ENCODE data around the gene RNF141. TPM values are rescaled to one million over a fixed set of nuclear protein-coding genes. Genes with fewer than 3 reads are reported as not detected.

RNF141 gene
- total and polyA plus RNA-seq, 9 donors = 8.1 to 30.0 (median 16.6) TPM

- H3K27me3 ChIP-seq = no peaks in the 10 kb centered on the region
- no peaks in the 10 kb centered on the region for H3K9me3 ChIP-seq
- no peak for DNase-seq
- TF ChIP-seq CTCF (IDR thresholded peaks at IDR 0.05) (no peak), EP300 (IDR thresholded peaks at IDR 0.05) (no peak), POLR2A (IDR thresholded peaks at IDR 0.05) (no peak)
- no peaks in the 10 kb centered on the region for H3K36me3 ChIP-seq
- H3K4me3 ChIP-seq = no peak overlapping the region
- intact Hi-C loops (cut with DNase I) = loop anchor here in 1 of 4 donors (10.0 kb wide), 1 partner anchor 1868 kb away; no protein-coding TSS in a partner anchor
- 72 to 74% (median 73%) methylated on average over 6 of the region's 6 CpGs for WGBS, 3 donors
- H3K27ac ChIP-seq = no peak overlapping the region
- no peaks in the 10 kb centered on the region for H3K4me1 ChIP-seq (ENCODE audit: insufficient read depth)
Measured at GRCh38 chr11:10526974-10527918, 13.7 kb downstream of the RNF141 start.

- no peak for TF ChIP-seq EP300 (IDR thresholded peaks at IDR 0.05)
- TF ChIP-seq POLR2A (IDR thresholded peaks at IDR 0.05) = no peak
- no peak for TF ChIP-seq CTCF (IDR thresholded peaks at IDR 0.05)
- H3K27ac ChIP-seq = no peak overlapping the region
- no peaks in the 10 kb centered on the region for H3K4me1 ChIP-seq (ENCODE audit: insufficient read depth)
- no peaks in the 10 kb centered on the region for H3K9me3 ChIP-seq
- WGBS, 3 donors = 73 to 86% (median 80%) methylated on average over 1 of the region's 1 CpG
- no peaks in the 10 kb centered on the region for H3K27me3 ChIP-seq
- H3K4me3 ChIP-seq = no peak overlapping the region
- no peak for DNase-seq
- H3K36me3 ChIP-seq = no peaks in the 10 kb centered on the region
- intact Hi-C loops (cut with DNase I) = loop anchor here in 1 of 4 donors (10.0 kb wide), 1 partner anchor 1870 kb away; no protein-coding TSS in a partner anchor
Measured at GRCh38 chr11:10524471-10524870, 16.5 kb downstream of the RNF141 start.

- H3K27ac ChIP-seq = no peak overlapping the region
- no peak for DNase-seq
- TF ChIP-seq CTCF (IDR thresholded peaks at IDR 0.05) (no peak), POLR2A (IDR thresholded peaks at IDR 0.05) (no peak), EP300 (IDR thresholded peaks at IDR 0.05) (no peak)
- H3K4me1 ChIP-seq (ENCODE audit: insufficient read depth) = no peaks in the 10 kb centered on the region
- no peaks in the 10 kb centered on the region for H3K27me3 ChIP-seq
- intact Hi-C loops (cut with DNase I) = loop anchor here in 1 of 4 donors (10.0 kb wide), 1 partner anchor 1872 kb away; no protein-coding TSS in a partner anchor
- 22 to 47% (median 24%) methylated on average over 2 of the region's 2 CpGs for WGBS, 3 donors
- H3K4me3 ChIP-seq = no peak overlapping the region
- H3K9me3 ChIP-seq = no peaks in the 10 kb centered on the region
- no peaks in the 10 kb centered on the region for H3K36me3 ChIP-seq
Measured at GRCh38 chr11:10522921-10523320, 18.1 kb downstream of the RNF141 start.

DNA sequence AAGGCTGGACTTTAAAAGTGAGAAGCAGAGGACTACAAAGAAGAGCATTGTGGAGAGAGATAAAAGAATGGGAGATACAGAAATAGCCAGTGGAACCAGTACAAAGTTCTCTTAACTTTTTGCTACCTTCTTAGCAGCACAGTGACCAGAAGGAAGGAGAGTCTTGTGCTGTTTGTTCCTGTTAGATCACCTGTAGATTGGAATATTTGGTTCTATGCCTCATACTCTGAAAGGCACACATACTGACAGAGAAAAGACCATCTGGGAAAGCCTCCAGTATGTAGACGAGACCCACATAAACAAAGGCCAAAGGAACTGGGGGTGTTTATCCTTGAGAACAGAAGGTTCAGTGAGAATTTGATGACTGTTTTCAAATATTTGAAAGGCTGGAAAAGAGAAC, 18.7 kb downstream of the RNF141 start:
- Histone ChIP-seq H3K4me3 (no peak overlapping the region), H3K9me3 (no peaks in the 10 kb centered on the region), H3K4me1 (ENCODE audit: insufficient read depth) (no peaks in the 10 kb centered on the region), H3K36me3 (no peaks in the 10 kb centered on the region), H3K27me3 (no peaks in the 10 kb centered on the region), H3K27ac (no peak overlapping the region)
- DNase-seq = no peak
- WGBS, 3 donors = 11 to 21% (median 20%) methylated on average over 1 of the region's 1 CpG
- no peak for TF ChIP-seq EP300 (IDR thresholded peaks at IDR 0.05)
- TF ChIP-seq POLR2A (IDR thresholded peaks at IDR 0.05) = no peak
- no peak for TF ChIP-seq CTCF (IDR thresholded peaks at IDR 0.05)
- intact Hi-C loops (cut with DNase I) = loop anchor here in 1 of 4 donors (10.0 kb wide), 1 partner anchor 1873 kb away; no protein-coding TSS in a partner anchor

All from ovary (tissue), 9 donors.